SK-N-SH (cell line): ENCODE data around the gene MARCHF3. TPM values are rescaled to one million over a fixed set of nuclear protein-coding genes. Genes with fewer than 3 reads are reported as not detected.

ENCODE experiments used
- CTCF ChIA-PET: fragments of 300-600, 350-600 bp; formaldehyde crosslinking; extraction: SDS; loops from one replicate; lab custom pipeline; 2021; lab: Yijun Ruan, JAX
- POLR2A ChIA-PET: fragments of 350-600 bp; sonication (Branson Sonifier 250); formaldehyde crosslinking; extraction: SDS; loops from one replicate; lab custom pipeline; 2020; ENCODE audit warnings: antibody characterized with exemption, inconsistent platforms; lab: Yijun Ruan, JAX
- DNase-seq: peaks from one replicate; pipeline ENCODE4 v3.0.0; 2012
- H2AFZ ChIP-seq: fragments of 200-600 bp; sonication (generic); 2 replicates; pipeline ENCODE4 v1.8.1; 2016; ENCODE audit warnings: antibody characterized with exemption, mild to moderate bottlenecking, low read depth
- H3F3A ChIP-seq: fragments of 200-600 bp; sonication (generic); replicated peaks from 2 replicates; pipeline ENCODE3; 2016; ENCODE audit warnings: antibody characterized with exemption, mild to moderate bottlenecking; ENCODE audit not compliant: insufficient read depth
- H3K27ac ChIP-seq, 2 experiments: fragments of 200-500 bp in 1 of 2; fragments of 200-600 bp in 1 of 2; sonication (Bioruptor generic) in 1 of 2; sonication (generic), shearing (Covaris generic) in 1 of 2; 2 replicates each; pipeline versions ENCODE4 v1.5.1 to v1.6.1; 2014 to 2016; ENCODE audit warnings: low read depth in 2 of 2, inconsistent platforms in 1 of 2, low read length in 1 of 2, mild to moderate bottlenecking in 1 of 2, mixed read lengths in 1 of 2
- H3K27me3 ChIP-seq: fragments of 200-600 bp; sonication (generic), shearing (Covaris generic); 2 replicates; pipeline ENCODE4 v1.6.1; 2016; ENCODE audit warnings: mixed run types; ENCODE audit not compliant: insufficient read depth
- H3K36me3 ChIP-seq, 2 experiments: fragments of 200-500 bp in 1 of 2; fragments of 200-600 bp in 1 of 2; sonication (Bioruptor generic) in 1 of 2; sonication (generic) in 1 of 2; replicated peaks in 1 of 2; 2 replicates each; pipeline versions ENCODE3 to v1.5.1; 2014 to 2016; ENCODE audit warnings: low read length in 1 of 2, mild to moderate bottlenecking in 1 of 2; ENCODE audit not compliant: insufficient read depth in 2 of 2, control insufficient read depth in 1 of 2
- H3K4me1 ChIP-seq, 2 experiments: fragments of 200-500 bp in 1 of 2; fragments of 200-600 bp in 1 of 2; sonication (Bioruptor generic) in 1 of 2; sonication (generic), shearing (Covaris generic) in 1 of 2; 2 replicates each; pipeline versions ENCODE4 v1.5.1 to v1.6.1; 2014 to 2016; ENCODE audit warnings: low read depth in 1 of 2, low read length in 1 of 2, mixed run types in 1 of 2; ENCODE audit not compliant: insufficient read depth in 2 of 2, control insufficient read depth in 1 of 2
- H3K4me2 ChIP-seq: fragments of 200-600 bp; sonication (generic), shearing (Covaris generic); 2 replicates; pipeline ENCODE4 v1.6.1; 2017; ENCODE audit warnings: mixed run types
- H3K4me3 ChIP-seq, 2 experiments: fragments of 200-500 bp in 1 of 2; fragments of 200-600 bp in 1 of 2; sonication (Bioruptor generic) in 1 of 2; sonication (generic), shearing (Covaris generic) in 1 of 2; 2 replicates each; pipeline versions ENCODE4 v1.5.1 to v1.8.1; 2014 to 2016; ENCODE audit warnings: low read depth in 2 of 2, inconsistent platforms in 1 of 2, low read length in 1 of 2, mild to moderate bottlenecking in 1 of 2, mixed read lengths in 1 of 2, moderate library complexity in 1 of 2
- H3K79me2 ChIP-seq: fragments of 200-600 bp; sonication (generic); 2 replicates; pipeline ENCODE4 v1.8.1; 2017; ENCODE audit warnings: mild to moderate bottlenecking; ENCODE audit not compliant: insufficient read depth
- H3K9ac ChIP-seq: fragments of 200-600 bp; sonication (generic); 2 replicates; pipeline ENCODE4 v1.6.1; 2017; ENCODE audit warnings: mixed run types
- H3K9me2 ChIP-seq: fragments of 200-600 bp; sonication (generic); 2 replicates; pipeline ENCODE4 v1.6.1; 2017; ENCODE audit warnings: mixed run types
- H3K9me3 ChIP-seq: fragments of 200-600 bp; sonication (generic); 2 replicates; pipeline ENCODE4 v1.6.1; 2017; ENCODE audit warnings: mixed run types, mild to moderate bottlenecking, moderate library complexity
- H4K20me1 ChIP-seq: fragments of 200-600 bp; sonication (generic); 2 replicates; pipeline ENCODE4 v1.6.1; 2017; ENCODE audit warnings: mild to moderate bottlenecking, mixed run types; ENCODE audit not compliant: insufficient read depth
- ELF1 ChIP-seq: IDR thresholded peaks from 2 replicates; pipeline ENCODE4 v1.4.0; 2012
- FOXJ3 ChIP-seq: sonication (generic); formaldehyde crosslinking; IDR thresholded peaks from 2 replicates; pipeline ENCODE4 v1.5.1; 2020; ENCODE audit warnings: mild to moderate bottlenecking, missing genetic modification reagents
- FOXM1 ChIP-seq: IDR thresholded peaks from 2 replicates; pipeline ENCODE4 v1.4.0; 2012; ENCODE audit warnings: low read depth, mild to moderate bottlenecking
- GABPA ChIP-seq: IDR thresholded peaks from 2 replicates; pipeline ENCODE4 v1.4.0; 2012; ENCODE audit warnings: low read depth, mild to moderate bottlenecking
- GATA2 ChIP-seq: sonication (generic); formaldehyde crosslinking; IDR thresholded peaks from 2 replicates; pipeline ENCODE4 v1.5.0; 2020; ENCODE audit warnings: mild to moderate bottlenecking, missing genetic modification reagents
- JUND ChIP-seq: IDR thresholded peaks from 2 replicates; pipeline ENCODE4 v1.4.0; 2012
- NRF1 ChIP-seq: IDR thresholded peaks from 2 replicates; pipeline ENCODE4 v1.6.1; 2012; ENCODE audit warnings: low read depth, mild to moderate bottlenecking, low read length
- RCOR1 ChIP-seq: fragments of 150-350 bp; IDR thresholded peaks from 2 replicates; pipeline ENCODE4 v1.6.1; 2017; ENCODE audit warnings: antibody characterized with exemption, low read length
- RFX5 ChIP-seq: IDR thresholded peaks from 2 replicates; pipeline ENCODE4 v1.6.1; 2012; ENCODE audit warnings: mild to moderate bottlenecking, improper control_type of control experiment, low read length
- RXRA ChIP-seq: IDR thresholded peaks from 2 replicates; pipeline ENCODE4 v1.4.0; 2012; ENCODE audit warnings: low read depth, mild to moderate bottlenecking, borderline replicate concordance
- SIN3A ChIP-seq: IDR thresholded peaks from 2 replicates; pipeline ENCODE4 v1.6.1; 2012; ENCODE audit warnings: low read depth, mild to moderate bottlenecking, low read length, moderate library complexity, borderline replicate concordance
- SMC3 ChIP-seq: IDR thresholded peaks from 2 replicates; pipeline ENCODE4 v1.6.1; 2012; ENCODE audit warnings: low read depth, low read length, improper control_type of control experiment
- TAF1 ChIP-seq: IDR thresholded peaks from 2 replicates; pipeline ENCODE4 v1.6.1; 2012; ENCODE audit warnings: low read depth, mild to moderate bottlenecking, low read length, moderate library complexity, borderline replicate concordance
- TCF12 ChIP-seq: IDR thresholded peaks from 2 replicates; pipeline ENCODE4 v1.4.0; 2012
- WGBS: methylation state at CpG from one replicate; pipeline ENCODE4 v1.1.6; 2017; ENCODE audit warnings: low lambda C conversion rate; 5-methylcytosine and 5-hydroxymethylcytosine counted together
- polyA plus RNA-seq, 3 experiments: library from polyadenylated mRNA; depleted of rRNA; stranded (reverse); fragments of >200 nt; gene quantifications; 2 replicates each; pipeline ENCODE4 v1.2.3, GENCODE V29; 2012
- TF ChIP-seq, protein P1 (sequence below): fragments of 200-600 bp; sonication (generic); IDR thresholded peaks from 2 replicates; pipeline ENCODE4 v1.6.1; 2017; ENCODE audit warnings: antibody characterized with exemption, mild to moderate bottlenecking, moderate library complexity
- TF ChIP-seq, protein P2 (sequence below): IDR thresholded peaks from 2 replicates; pipeline ENCODE4 v1.4.0; 2012; ENCODE audit warnings: low read depth, borderline replicate concordance
- TF ChIP-seq, protein P3 (sequence below): IDR thresholded peaks from 2 replicates; pipeline ENCODE4 v1.4.0; 2012; ENCODE audit warnings: low read depth
- TF ChIP-seq, protein P4 (sequence below): IDR thresholded peaks from 2 replicates; pipeline ENCODE4 v1.6.1; 2012; ENCODE audit warnings: mild to moderate bottlenecking, low read depth, low read length, moderate library complexity

MARCHF3 gene
- polyA plus RNA-seq, 1 of the 3 experiments (the other 2 are of a cell fraction): 21.5 TPM

DNA sequence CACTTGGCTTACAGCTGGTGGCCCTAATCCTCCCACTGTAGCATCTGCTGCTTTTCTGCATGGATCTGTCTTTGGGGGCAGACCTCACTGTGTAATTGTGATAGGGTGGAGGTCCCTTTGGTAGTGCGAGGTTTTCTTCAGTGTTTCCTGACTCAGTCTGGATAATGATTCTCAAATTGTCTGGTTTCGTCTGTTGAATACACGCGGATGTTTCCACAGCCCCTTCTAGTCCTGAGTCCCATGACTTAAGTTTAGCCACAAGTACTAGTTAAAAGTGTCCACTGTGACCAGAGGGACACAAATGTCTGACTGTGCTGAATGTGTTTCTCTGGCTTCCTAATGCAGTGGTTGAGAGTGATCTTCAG, 182.9 kb downstream of the MARCHF3 start:
- Histone ChIP-seq H3K27ac (peak overlapping the region in 1 of 2 experiments; percentile 77; a peak in 2 of 4 replicates), H3K27me3 (no peaks in the 10 kb centered on the region), H3K4me1 (peaks cover 0 to 22% of the 10 kb centered on the region in 2 experiments; a peak in 3 of 4 replicates), H3K4me3 (no peak overlapping the region), H3K36me3 (no peaks in the 10 kb centered on the region), H2AFZ (no peak overlapping the region), H3K79me2 (no peaks in the 10 kb centered on the region), H3F3A (no peaks in the 10 kb centered on the region), H3K9ac (no peak overlapping the region), H4K20me1 (no peaks in the 10 kb centered on the region), H3K4me2 (no peak overlapping the region), H3K9me2 (no peaks in the 10 kb centered on the region), H3K9me3 (no peaks in the 10 kb centered on the region)
- ChIA-PET POLR2A (no interaction called here), CTCF (interaction anchor here (0.9 kb wide), 1 partner anchor 119 kb away, joined by 5 read pairs; no protein-coding TSS in a partner anchor)
- 98% methylated on average over 4 of the region's 4 CpGs for WGBS
- no peak for DNase-seq
- TF ChIP-seq ELF1: no peak
- TF ChIP-seq, protein P1, sequence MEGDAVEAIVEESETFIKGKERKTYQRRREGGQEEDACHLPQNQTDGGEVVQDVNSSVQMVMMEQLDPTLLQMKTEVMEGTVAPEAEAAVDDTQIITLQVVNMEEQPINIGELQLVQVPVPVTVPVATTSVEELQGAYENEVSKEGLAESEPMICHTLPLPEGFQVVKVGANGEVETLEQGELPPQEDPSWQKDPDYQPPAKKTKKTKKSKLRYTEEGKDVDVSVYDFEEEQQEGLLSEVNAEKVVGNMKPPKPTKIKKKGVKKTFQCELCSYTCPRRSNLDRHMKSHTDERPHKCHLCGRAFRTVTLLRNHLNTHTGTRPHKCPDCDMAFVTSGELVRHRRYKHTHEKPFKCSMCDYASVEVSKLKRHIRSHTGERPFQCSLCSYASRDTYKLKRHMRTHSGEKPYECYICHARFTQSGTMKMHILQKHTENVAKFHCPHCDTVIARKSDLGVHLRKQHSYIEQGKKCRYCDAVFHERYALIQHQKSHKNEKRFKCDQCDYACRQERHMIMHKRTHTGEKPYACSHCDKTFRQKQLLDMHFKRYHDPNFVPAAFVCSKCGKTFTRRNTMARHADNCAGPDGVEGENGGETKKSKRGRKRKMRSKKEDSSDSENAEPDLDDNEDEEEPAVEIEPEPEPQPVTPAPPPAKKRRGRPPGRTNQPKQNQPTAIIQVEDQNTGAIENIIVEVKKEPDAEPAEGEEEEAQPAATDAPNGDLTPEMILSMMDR: no peak
- no peak for TF ChIP-seq GATA2 (CRISPR knock-in tag)
- no peak for TF ChIP-seq SIN3A
- TF ChIP-seq RFX5: no peak
- TF ChIP-seq, protein P2, sequence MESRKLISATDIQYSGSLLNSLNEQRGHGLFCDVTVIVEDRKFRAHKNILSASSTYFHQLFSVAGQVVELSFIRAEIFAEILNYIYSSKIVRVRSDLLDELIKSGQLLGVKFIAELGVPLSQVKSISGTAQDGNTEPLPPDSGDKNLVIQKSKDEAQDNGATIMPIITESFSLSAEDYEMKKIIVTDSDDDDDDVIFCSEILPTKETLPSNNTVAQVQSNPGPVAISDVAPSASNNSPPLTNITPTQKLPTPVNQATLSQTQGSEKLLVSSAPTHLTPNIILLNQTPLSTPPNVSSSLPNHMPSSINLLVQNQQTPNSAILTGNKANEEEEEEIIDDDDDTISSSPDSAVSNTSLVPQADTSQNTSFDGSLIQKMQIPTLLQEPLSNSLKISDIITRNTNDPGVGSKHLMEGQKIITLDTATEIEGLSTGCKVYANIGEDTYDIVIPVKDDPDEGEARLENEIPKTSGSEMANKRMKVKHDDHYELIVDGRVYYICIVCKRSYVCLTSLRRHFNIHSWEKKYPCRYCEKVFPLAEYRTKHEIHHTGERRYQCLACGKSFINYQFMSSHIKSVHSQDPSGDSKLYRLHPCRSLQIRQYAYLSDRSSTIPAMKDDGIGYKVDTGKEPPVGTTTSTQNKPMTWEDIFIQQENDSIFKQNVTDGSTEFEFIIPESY: no peak
- no peak for TF ChIP-seq SMC3
- no peak for TF ChIP-seq TAF1

DNA sequence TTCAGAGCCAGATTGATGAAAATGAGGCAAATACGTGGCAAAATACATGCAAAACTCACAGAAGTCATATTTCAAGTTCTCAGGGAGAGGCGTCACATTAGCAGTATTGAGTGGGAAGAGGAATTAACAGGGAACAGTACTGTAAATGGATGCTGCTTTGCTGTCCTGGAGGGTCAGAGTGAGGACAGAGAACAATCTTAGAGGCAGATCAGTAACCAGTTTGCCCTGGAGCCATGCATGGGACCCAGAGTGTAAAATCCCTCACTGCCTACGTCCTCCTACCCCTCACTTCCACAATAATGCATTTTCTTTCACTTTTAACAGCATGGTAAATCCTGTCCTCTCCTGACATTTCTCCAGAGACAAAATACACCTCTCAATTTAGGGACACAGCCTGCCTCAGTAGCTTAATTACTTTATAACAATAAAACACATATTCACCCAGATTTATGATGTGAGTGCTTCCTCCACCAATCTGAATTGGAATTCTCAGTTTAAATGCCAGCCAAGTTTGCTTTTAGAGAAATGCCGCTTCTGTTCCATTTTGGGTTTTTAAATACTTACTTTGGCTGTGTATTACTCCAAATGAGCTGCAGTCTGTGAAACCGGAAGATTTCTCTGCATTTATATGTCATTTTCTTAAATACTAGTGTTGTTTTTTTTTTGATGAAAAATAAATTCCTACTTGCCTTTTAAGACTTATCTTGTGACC, 183.5 kb downstream of the MARCHF3 start:
- 92% methylated on average over 5 of the region's 5 CpGs for WGBS
- H3K27ac ChIP-seq: peak overlapping the region in 1 of 2 experiments; percentile 77; a peak in 2 of 4 replicates
- H3K9me2 ChIP-seq: no peaks in the 10 kb centered on the region
- H2AFZ ChIP-seq: no peak overlapping the region
- H3K9ac ChIP-seq: no peak overlapping the region
- peak; percentile 72 for DNase-seq
- H3K4me2 ChIP-seq: no peak overlapping the region
- CTCF ChIA-PET: interaction anchor here (0.9 kb wide), 1 partner anchor 120 kb away, joined by 5 read pairs; no protein-coding TSS in a partner anchor
- peaks cover 0 to 22% of the 10 kb centered on the region in 2 experiments; a peak in 3 of 4 replicates for H3K4me1 ChIP-seq
- no peaks in the 10 kb centered on the region for H3K9me3 ChIP-seq
- no peaks in the 10 kb centered on the region for H3K79me2 ChIP-seq
- H4K20me1 ChIP-seq: no peaks in the 10 kb centered on the region
- H3F3A ChIP-seq: no peaks in the 10 kb centered on the region
- H3K36me3 ChIP-seq: no peaks in the 10 kb centered on the region
- POLR2A ChIA-PET: no interaction called here
- H3K4me3 ChIP-seq: no peak overlapping the region
- no peaks in the 10 kb centered on the region for H3K27me3 ChIP-seq
- TF ChIP-seq JUND (no peak), FOXJ3 (CRISPR knock-in tag) (no peak), GABPA (no peak), RCOR1 (0 out of 2 replicates have a peak, but pooled peaks have one; percentile 8), GATA2 (CRISPR knock-in tag) (peak; percentile 57), FOXM1 (no peak), TCF12 (no peak), NRF1 (no peak), RXRA (no peak)
- TF ChIP-seq, protein P3, sequence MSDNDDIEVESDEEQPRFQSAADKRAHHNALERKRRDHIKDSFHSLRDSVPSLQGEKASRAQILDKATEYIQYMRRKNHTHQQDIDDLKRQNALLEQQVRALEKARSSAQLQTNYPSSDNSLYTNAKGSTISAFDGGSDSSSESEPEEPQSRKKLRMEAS: no peak
- TF ChIP-seq, protein P4, sequence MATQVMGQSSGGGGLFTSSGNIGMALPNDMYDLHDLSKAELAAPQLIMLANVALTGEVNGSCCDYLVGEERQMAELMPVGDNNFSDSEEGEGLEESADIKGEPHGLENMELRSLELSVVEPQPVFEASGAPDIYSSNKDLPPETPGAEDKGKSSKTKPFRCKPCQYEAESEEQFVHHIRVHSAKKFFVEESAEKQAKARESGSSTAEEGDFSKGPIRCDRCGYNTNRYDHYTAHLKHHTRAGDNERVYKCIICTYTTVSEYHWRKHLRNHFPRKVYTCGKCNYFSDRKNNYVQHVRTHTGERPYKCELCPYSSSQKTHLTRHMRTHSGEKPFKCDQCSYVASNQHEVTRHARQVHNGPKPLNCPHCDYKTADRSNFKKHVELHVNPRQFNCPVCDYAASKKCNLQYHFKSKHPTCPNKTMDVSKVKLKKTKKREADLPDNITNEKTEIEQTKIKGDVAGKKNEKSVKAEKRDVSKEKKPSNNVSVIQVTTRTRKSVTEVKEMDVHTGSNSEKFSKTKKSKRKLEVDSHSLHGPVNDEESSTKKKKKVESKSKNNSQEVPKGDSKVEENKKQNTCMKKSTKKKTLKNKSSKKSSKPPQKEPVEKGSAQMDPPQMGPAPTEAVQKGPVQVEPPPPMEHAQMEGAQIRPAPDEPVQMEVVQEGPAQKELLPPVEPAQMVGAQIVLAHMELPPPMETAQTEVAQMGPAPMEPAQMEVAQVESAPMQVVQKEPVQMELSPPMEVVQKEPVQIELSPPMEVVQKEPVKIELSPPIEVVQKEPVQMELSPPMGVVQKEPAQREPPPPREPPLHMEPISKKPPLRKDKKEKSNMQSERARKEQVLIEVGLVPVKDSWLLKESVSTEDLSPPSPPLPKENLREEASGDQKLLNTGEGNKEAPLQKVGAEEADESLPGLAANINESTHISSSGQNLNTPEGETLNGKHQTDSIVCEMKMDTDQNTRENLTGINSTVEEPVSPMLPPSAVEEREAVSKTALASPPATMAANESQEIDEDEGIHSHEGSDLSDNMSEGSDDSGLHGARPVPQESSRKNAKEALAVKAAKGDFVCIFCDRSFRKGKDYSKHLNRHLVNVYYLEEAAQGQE: no peak
- TF ChIP-seq, protein P2: no peak
